ENCODE measurements around the gene LPP.
A peak's percentile ranks its signal among the peaks of the same experiment; 100 is the strongest.

Gene LPP

GRCh38 chr3:188533612-188534357 is 379.8 kb downstream of the LPP start:
- DNase-seq: no peak

- DNase-seq: no peak
Observed at GRCh38 chr3:188534633-188535032, 380.7 kb downstream of the LPP start.

GRCh38 chr3:188537606-188538005 is 383.6 kb downstream of the LPP start:
- no peak for DNase-seq

DNA sequence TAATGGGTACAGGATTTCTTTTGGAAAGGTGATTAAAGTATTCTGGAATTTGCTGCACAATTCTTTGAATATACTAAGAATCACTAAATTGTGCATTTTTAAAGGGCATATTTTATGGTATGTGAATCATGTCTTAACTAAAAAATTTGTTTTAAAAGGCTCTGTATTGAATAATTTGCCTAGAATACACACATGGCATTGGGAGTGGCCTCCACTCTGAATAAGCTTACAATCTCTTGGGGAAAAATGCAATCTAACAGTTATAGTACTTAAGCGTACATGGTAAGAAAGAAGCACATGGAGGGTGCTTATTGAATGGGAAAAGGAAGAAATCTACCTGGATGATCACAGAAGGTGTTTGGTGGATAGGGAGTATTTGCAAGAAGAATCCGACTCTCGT is 385.1 kb downstream of the LPP start:
- DNase-seq: no peak

DNA sequence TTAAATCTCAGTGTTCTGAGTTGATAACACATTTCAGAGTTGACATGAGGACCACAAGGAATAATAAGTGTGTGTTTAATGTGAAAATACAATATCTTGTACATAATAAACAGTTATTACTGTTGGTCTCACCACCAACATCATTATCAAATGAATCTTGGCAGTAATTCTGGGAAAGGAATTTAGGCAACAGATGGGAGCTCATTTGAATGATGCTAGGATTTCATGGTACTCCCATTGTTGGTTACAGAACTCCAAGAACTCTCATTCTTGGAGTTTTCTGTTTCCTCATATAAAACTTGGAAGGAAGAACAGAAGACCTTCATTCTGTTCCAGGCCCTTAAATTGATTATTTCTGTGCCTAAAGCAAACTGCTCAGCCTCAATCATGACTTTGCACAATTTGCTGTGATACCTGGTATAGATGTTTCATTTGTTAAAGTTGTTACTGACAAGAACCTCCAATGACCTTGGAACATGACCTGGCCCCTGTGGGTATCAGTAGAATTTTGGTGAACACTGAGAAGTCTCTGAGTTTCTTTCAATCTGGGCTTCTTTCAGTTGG is 385.8 kb downstream of the LPP start:
- DNase-seq: no peak

- no peak for DNase-seq
Observed at GRCh38 chr3:188542196-188542595, 388.2 kb downstream of the LPP start.

DNA sequence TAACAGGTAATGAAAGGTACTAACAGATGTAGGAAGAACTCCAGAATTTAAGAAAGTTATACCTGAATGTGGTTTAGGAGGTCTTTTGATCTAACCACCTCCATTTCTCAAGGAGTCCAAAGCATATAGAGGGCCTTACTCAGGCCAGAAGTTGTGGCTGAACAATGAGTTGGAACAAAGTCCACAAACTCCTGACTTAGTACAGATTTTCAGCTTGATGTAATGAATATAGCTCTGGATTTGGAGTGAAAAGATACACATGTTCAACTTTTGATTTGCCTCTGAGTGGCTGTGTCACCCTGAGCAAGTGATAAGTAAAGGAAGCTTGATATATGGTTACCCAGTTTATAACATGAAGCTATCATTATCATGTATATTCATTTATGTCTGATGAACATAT is 390.1 kb downstream of the LPP start:
- no peak for DNase-seq

DNA sequence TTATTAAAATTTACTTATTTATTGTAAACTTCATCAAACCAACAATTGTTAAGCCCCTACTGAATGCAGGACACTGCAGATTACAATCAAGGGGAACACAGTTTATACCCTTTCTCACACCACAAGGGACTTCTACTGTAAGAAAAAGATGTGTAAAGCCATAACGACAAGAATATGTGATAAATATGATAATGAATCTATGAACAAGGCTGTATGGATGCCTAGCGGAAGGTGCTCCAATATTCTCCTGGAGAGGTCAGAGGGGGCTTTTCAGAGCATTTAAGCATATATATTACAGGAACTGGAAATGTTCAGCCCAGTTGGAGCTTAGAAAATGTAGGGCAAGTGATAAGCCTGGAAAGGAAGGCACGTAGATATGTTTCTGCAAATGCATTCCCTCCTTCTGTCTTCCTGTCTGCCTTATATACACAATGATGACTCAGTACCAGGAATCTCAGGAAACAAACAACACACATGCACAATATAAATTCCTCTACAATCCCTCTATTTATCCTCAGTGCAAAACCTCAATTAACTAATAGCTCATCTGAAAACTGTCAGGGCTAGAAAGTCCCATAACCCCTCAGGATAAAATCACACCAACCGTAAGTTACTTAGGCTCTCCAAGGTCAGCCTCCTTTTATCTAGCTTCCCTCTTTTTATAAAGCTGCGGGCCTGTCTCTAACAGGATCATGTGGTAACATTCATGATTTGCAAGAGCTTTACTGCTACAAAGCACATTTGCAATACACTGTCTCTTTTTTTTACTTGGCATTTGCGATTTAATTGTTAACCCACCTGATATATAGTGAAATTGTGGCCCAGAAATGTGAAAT is 393.1 kb downstream of the LPP start:
- no peak for DNase-seq

DNA sequence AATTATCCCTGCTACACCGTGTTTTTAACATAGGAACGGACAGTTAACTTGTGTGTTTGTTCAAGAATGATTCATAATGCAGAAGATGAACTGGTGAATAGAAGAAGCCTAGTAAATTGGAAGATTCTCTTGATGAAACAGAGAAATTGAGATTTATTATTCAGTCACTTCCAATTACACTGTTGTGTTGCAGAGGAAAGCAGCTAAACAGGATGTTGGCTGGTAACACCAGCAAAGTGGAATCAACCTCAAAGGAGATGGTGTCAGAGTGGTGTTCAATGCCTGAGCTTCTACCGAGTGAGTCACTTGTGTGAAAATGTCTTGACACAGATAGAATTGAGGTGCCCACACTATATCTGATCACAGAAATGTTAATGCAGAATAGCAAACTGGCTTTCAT is 399.6 kb downstream of the LPP start:
- peak; percentile 61 for DNase-seq

- no peak for DNase-seq
Observed at GRCh38 chr3:188554404-188554803, 400.4 kb downstream of the LPP start.

DNA sequence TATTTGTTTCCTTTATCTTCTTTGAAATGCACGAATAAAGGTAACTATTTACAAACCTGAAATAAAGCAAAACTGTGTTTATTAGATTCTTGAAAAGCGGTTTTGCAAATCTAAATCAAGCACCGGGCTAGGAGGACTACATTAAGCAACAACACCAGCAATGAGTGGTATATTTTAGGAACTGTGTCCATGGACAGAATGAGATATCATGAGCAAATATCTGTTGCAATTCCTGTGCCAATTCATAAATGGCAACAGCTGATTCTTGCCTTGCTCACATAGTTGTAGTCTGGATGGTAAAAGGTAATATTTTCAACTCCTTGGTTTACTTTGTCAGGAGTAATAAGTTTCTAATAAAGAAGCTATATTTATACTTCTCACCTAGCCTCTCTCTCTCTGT is 403.3 kb downstream of the LPP start:
- no peak for DNase-seq

- DNase-seq: no peak
Observed at GRCh38 chr3:188558343-188559071, 404.6 kb downstream of the LPP start.

GRCh38 chr3:188559072-188559429 is 405.1 kb downstream of the LPP start:
- no peak for DNase-seq

GRCh38 chr3:188559856-188560255 is 405.9 kb downstream of the LPP start:
- no peak for DNase-seq

DNA sequence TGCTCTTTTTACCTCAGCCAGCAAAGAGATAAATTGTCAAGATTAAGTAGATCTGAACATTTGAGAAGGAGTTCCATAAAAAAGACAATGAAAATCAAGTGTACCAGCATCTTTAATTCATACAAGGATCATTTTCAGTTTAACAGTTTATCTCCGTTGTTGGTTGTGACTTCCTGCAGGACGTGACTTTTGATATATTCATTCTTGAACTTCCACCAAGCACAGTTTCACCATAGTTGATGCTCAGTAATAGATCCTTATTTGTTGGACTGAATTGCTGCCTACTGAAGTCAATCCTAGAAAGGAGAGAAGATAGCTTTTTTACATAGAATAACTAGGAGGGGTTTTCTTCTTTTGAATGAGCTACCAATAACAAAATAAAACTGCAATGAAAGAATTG is 408.2 kb downstream of the LPP start:
- no peak for DNase-seq

- no peak for DNase-seq
Observed at GRCh38 chr3:188567478-188568195, 413.7 kb downstream of the LPP start.

DNA sequence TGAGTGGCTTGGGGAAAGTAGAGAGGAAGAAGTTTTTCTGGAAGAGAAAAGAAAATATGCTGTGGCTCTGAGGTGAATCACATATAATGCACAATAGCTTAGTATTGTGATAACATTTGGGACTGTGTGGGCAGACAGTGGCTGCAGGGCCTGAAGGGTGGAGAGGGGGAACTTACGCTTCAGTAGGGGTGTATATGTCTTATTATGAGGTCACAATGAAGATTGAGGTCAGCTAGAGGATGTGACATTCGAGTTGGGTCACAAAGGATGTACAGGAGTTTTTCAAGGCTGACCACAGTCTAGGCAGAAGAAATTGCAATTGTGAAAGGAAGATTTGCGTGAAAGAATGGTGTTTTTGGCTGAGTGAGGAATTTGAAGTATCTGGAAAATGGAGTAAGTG is 414.8 kb downstream of the LPP start:
- DNase-seq: no peak

DNA sequence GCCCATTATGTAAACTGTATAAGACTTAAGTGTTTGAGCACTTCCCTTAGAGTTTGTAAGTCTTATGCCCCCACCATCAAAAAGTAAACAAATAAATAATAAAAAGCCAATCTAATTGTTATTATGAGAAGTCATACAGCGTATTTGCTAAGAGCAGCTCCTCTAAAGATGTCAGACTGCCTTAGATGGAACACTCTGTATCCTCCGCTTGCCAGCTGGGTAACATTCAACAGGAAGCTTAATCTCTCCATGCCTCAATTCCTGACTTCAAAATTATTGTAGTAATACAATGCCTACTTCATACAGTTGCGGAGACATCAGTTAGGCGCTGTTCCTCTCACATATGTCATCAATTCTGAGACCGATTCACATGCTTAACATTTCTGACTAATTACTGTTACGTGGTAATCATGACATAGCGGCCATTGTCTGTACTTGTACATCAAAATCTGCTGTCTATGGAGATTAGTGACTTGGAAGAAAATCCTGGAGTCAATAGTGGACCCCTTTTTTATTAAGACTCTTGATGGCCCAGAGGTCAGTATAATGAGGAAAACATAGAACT is 417.7 kb downstream of the LPP start:
- no peak for DNase-seq

- DNase-seq: no peak
Observed at GRCh38 chr3:188573291-188573940, 419.5 kb downstream of the LPP start.

DNA sequence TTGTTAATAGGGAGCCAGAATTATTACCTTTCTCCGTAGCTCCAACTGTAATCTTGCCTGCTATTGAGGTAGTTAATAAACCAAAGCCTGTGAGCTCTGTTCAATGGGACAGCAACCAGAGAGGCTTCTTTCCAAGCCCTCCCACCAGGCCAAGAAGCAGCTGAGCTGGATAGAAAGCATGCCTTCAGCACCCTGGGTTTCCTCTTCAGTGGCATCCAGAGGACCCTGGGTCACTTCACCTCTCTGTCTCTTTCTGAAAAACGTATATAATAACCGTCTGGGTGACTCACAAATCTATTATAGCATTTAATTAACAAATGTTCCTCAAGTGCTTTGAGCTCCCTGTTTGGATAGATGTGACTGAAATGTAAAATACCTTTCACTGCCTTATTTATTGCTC is 420.0 kb downstream of the LPP start:
- no peak for DNase-seq

- no peak for DNase-seq
Observed at GRCh38 chr3:188574885-188575284, 420.9 kb downstream of the LPP start.

GRCh38 chr3:188575501-188575900 is 421.5 kb downstream of the LPP start:
- DNase-seq: no peak
